Measurements from ENCODE around the gene MSLN.

MSLN gene

DNA sequence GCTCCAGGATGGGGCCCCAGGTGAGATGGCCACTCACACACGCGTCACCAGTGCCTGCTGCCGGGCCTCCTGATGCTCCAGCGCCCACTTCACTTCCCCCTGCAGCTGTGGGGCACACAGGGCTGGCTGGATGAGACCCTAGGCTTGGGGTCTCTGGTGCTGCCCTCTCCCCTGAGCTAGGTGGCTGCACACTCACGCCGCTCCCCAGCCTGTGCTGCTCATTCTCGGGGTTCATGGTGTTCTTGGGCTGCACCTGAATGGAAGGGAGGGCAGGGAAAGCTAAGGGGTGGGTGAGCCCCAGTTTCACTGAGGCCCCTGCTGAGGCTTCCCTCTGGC is 35.5 kb upstream of the MSLN start:
- TF ChIP-seq, protein P1, sequence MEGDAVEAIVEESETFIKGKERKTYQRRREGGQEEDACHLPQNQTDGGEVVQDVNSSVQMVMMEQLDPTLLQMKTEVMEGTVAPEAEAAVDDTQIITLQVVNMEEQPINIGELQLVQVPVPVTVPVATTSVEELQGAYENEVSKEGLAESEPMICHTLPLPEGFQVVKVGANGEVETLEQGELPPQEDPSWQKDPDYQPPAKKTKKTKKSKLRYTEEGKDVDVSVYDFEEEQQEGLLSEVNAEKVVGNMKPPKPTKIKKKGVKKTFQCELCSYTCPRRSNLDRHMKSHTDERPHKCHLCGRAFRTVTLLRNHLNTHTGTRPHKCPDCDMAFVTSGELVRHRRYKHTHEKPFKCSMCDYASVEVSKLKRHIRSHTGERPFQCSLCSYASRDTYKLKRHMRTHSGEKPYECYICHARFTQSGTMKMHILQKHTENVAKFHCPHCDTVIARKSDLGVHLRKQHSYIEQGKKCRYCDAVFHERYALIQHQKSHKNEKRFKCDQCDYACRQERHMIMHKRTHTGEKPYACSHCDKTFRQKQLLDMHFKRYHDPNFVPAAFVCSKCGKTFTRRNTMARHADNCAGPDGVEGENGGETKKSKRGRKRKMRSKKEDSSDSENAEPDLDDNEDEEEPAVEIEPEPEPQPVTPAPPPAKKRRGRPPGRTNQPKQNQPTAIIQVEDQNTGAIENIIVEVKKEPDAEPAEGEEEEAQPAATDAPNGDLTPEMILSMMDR (IDR thresholded peaks at IDR 0.05), result no peak

DNA sequence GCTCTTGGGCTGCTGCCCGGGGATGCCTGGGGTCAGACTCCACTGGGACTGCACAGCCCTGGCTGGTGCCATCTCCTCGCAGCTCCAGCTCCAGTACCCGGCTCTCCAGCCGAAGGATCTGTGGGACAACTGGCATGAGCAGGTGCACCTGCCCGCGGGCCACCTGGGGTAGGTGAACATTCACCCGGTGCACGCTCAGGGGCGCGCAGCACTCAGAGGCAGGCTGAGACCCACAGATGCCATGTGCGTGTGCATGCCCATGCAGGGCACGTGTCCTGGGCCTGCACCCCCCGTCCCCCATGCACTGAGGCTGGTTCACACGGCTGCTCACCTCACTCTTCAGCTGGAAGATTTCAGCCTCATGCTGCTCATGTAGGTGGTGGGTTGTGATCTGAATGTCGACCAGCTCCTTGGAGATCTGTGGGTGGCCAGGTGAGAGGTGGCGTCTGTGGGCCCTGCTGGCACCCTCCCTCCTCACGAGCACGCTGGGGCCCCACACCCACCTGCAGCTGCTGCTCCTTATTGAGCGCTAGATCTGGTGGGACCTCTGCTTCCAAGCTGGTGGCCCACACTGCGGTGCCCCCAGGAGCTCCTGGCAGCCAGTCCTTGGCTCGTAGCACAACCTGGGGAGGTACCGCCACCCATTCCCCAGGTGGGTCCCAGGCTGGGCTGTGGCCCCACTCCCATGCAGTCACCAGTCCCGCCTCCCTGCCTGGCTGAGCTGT is 34.9 kb upstream of the MSLN start:
- TF ChIP-seq, protein P1 (IDR thresholded peaks at IDR 0.05), result no peak

DNA sequence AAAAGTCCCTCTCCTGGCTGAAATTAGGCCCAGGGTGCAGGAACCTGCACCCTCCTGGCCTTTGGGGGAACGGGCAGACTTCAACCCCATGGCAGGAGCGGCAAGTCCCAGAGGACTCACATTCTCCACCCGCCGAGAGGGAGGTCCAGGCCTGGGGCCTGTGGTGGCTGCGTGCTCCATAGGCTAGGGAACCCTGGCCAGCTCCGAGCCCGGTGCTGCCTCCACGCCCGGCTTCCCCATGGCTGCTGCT is 34.4 kb upstream of the MSLN start:
- TF ChIP-seq, protein P1 (IDR thresholded peaks at IDR 0.05), result no peak

DNA sequence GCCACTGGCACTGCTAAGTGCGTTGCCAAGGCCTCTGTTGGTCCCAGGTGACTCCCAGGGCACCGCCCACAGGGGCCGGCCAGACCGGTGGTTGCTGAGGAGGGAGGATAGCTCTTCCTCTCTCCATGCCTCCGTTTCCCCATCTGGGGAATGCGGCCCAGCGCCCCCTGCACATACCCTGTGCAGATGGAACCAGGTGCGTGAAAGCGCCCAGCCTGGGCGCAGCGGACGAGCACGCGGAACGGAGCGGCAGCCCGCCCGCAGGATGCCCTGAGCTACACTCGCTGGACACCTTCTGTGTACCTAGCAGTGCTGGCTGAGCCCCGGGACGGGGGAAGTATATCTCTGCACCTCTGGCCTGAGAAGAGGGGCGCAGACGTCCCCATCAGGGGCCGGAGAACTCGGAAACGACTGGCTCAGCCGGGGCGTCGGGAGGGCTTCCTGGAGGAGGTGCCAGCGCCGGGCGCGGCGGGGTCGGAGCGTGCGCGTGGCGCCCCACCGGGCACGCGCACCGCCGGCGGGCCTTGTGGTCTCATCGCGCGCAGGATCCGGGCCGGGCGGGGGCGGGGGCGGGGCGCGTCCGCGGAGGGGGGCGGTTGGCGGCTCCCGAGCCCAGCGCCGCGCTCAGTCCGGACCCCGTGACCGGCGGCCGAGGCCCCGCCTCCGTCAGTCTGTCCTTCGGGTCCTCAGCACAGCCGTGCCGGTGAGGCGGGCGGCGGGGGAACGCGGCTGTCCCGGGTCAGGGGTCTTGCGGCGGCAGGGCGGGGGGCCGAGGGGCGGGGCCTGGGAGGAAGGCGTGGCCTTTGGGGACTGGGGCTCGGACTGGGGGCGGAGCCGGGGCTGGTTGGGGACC is 33.9 kb upstream of the MSLN start, which contains the start of the genes CCDC78 and HAGHL:
Gene CCDC78 (minus strand): TSS at position 6 of the 853 bp plus-strand sequence. CDS start 76 bp downstream, outside the sequence.
Gene HAGHL (plus strand): TSS at position 669 of the 853 bp plus-strand sequence. CDS start 404 bp downstream, outside the sequence.
- TF ChIP-seq, protein P1 (IDR thresholded peaks at IDR 0.05), result no peak

DNA sequence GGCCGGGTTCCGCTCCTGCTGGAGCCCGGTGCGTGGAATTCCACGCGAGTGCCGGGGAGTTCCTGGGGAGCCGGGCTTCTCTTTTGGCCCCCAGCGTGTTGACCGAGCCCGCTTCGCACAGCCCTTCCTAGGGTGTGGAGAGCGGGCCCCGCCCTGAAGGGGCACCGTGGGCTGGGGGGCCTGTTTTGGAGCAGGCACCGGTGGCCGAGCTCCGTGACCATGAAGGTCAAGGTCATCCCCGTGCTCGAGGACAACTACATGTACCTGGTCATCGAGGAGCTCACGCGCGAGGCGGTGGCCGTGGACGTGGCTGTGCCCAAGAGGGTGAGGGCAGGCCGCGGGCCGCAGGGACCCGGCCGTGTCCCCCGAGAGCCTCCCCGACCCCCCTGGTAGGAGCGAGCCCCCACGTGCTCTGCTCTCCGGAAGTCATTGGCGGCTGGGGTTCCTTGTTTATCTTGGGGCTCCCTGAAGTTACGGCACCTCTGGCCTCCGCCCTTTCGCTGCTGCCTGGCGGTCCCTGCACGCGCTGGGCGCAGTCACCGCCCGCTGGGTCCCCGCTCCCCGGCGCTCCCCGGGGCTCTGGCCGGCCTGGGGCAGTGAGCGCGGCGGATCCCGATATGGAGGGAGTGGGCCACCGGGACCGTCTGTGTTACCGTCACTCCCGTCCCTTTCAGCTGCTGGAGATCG is 33.1 kb upstream of the MSLN start:
- TF ChIP-seq, protein P1 (IDR thresholded peaks at IDR 0.05), result no peak

DNA sequence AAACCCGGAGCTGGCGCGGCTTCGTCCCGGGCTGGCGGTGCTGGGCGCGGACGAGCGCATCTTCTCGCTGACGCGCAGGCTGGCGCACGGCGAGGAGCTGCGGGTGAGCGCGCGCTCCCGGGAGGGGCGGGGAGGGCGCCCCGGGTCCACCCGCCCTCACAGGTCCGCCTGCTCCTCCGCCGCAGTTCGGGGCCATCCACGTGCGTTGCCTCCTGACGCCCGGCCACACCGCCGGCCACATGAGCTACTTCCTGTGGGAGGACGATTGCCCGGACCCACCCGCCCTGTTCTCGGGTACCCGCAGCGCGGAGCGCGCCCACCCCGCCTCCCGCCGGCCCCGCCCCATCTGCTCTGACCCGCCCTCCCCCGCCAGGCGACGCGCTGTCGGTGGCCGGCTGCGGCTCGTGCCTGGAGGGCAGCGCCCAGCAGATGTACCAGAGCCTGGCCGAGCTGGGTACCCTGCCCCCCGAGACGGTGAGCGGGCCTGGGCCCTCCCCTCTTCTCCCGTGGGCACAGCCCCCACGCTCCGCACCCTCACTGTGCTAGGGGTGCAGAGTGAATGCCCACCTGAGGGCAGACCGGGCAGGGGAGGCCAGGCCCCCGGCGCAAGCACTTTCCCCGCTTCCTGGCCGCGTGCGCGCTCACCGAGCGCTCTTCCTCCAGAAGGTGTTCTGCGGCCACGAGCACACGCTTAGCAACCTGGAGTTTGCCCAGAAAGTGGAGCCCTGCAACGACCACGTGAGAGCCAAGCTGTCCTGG is 32.2 kb upstream of the MSLN start:
- TF ChIP-seq, protein P1 (IDR thresholded peaks at IDR 0.05), result no peak
